WERI-Rb-1 (cell line): ENCODE data around the gene MPV17L2.

Source experiments
- DNase-seq: peaks from one replicate; pipeline ENCODE4 v3.0.0-alpha.2; 2020
- H3K27ac ChIP-seq: fragments of 250-450 bp; sonication (Bioruptor Pico); 2 replicates; pipeline ENCODE4 v1.5.1; 2020; ENCODE audit warnings: mild to moderate bottlenecking, moderate library complexity
- H3K27me3 ChIP-seq: fragments of 250-450 bp; sonication (Bioruptor Pico); 2 replicates; pipeline ENCODE4 v1.5.1; 2021; ENCODE audit warnings: mild to moderate bottlenecking, low read depth, moderate library complexity; ENCODE audit not compliant: insufficient read depth, severe bottlenecking
- H3K36me3 ChIP-seq: fragments of 250-450 bp; sonication (Bioruptor Pico); 2 replicates; pipeline ENCODE4 v1.5.1; 2020; ENCODE audit warnings: mild to moderate bottlenecking, moderate library complexity
- H3K4me3 ChIP-seq: 2 replicates; pipeline ENCODE4 v1.5.1; 2011; ENCODE audit warnings: low read depth, mild to moderate bottlenecking, control low read depth, low read length
- H3K9me3 ChIP-seq: fragments of 250-450 bp; sonication (Bioruptor Pico); 2 replicates; pipeline ENCODE4 v1.5.1; 2021; ENCODE audit warnings: mild to moderate bottlenecking, moderate library complexity; ENCODE audit not compliant: severe bottlenecking
- TF ChIP-seq, protein P1 (sequence below): IDR thresholded peaks from 2 replicates; pipeline ENCODE4 v1.5.1; 2011; ENCODE audit warnings: low read depth, mild to moderate bottlenecking, control low read depth, inconsistent platforms, low read length

The MPV17L2 gene

DNA sequence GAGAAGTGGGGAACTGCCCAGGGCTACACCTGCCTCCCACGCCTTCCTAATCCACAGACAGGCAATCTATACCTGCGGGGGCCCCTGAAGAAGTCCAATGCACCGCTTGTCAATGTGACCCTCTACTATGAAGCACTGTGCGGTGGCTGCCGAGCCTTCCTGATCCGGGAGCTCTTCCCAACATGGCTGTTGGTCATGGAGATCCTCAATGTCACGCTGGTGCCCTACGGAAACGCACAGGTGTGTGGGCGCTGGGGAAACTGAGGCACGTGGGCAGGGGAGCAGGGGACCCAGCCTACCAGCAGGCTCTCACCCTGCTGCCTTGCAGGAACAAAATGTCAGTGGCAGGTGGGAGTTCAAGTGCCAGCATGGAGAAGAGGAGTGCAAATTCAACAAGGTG is 18.0 kb upstream of the MPV17L2 start:
- H3K27me3 ChIP-seq = no peaks in the 10 kb centered on the region
- TF ChIP-seq, protein P1, sequence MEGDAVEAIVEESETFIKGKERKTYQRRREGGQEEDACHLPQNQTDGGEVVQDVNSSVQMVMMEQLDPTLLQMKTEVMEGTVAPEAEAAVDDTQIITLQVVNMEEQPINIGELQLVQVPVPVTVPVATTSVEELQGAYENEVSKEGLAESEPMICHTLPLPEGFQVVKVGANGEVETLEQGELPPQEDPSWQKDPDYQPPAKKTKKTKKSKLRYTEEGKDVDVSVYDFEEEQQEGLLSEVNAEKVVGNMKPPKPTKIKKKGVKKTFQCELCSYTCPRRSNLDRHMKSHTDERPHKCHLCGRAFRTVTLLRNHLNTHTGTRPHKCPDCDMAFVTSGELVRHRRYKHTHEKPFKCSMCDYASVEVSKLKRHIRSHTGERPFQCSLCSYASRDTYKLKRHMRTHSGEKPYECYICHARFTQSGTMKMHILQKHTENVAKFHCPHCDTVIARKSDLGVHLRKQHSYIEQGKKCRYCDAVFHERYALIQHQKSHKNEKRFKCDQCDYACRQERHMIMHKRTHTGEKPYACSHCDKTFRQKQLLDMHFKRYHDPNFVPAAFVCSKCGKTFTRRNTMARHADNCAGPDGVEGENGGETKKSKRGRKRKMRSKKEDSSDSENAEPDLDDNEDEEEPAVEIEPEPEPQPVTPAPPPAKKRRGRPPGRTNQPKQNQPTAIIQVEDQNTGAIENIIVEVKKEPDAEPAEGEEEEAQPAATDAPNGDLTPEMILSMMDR = no peak
- no peak overlapping the region for H3K27ac ChIP-seq
- H3K36me3 ChIP-seq = no peaks in the 10 kb centered on the region; the same call in none of the 2 replicates
- H3K9me3 ChIP-seq = no peaks in the 10 kb centered on the region
- DNase-seq = no peak
- no peak overlapping the region for H3K4me3 ChIP-seq

DNA sequence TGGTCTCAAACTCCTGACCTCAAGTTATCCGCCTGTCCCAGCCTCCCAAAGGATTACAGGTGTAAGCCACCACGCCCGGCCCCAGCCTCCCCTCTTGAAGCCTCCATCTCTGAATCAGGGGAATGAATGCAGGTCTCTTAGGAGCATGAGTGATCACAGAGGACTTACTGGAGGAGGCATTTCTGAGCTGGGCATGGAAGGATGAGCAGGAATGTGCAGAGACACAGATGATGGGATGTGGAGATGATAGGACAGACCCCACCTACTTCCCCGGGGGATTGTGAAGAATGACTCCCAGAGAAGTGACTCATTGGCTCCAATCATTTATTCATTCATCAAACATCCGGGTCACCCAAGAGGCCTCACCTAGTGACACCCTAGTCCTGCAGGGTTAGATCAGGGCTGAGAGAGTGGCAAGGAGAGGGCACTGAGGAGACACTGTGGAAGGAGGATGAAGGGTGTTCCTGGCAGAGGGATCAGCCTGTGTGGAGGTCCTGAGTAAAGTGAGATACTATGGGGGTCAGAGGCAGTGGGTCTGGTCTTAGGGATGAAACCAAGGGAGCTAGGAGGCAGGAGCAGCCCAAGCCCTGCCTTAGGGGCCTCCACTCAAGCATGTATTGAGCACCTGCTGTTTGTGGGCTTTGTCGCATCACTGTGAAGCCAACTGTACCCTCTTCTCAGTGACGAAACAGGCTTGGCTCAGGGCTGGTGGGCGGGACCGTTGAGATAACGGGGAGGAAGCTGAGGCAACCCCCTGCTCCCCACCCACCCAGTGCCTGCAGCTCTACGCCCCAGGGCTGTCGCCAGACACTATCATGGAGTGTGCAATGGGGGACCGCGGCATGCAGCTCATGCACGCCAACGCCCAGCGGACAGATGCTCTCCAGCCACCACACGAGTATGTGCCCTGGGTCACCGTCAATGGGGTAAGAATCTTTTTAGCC is 16.4 kb upstream of the MPV17L2 start:
- Histone ChIP-seq H3K9me3 (no peaks in the 10 kb centered on the region), H3K27ac (no peak overlapping the region), H3K27me3 (no peaks in the 10 kb centered on the region), H3K4me3 (no peak overlapping the region), H3K36me3 (no peaks in the 10 kb centered on the region)
- TF ChIP-seq, protein P1 = no peak
- DNase-seq = no peak

DNA sequence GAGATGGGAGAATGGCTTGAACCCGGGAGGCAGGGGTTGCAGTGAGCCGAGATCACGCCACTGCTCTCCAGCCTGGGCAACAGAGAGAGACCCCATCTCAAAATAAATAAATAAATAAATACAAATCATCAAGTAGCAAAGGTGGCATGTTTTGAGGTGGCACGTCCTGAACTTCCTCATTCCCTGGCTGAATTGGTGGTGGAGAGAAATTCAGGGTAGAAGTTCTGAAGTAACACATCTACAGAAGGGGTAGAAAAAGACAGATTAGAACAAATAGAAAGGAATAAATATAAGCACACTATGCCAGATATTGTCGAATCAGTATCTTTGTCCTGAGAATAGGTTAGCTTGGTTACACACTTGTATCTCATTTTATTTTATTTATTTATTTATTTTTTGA is 13.1 kb upstream of the MPV17L2 start:
- no peak overlapping the region for H3K27ac ChIP-seq
- no peak for DNase-seq
- no peaks in the 10 kb centered on the region for H3K9me3 ChIP-seq

DNA sequence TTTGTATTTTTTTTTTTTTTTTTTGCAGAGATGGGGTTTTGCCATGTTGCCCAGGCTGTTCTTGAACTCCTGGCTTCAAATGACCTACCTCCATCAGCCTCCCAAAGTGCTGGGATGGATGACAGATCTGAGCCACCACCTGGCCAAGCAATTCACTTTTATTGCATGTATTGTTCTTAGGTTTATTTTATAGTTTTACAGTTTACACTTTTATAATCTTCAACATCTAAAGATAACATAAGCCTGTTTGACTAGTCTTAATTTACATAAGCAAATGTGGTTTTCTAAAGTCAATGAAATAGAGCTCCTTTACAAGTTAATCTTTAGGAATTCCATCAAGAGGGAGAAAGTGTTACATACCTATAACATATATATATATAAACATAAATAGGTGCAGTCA is 9.5 kb upstream of the MPV17L2 start:
- TF ChIP-seq, protein P1 = no peak
- DNase-seq = no peak
- Histone ChIP-seq H3K36me3 (no peaks in the 10 kb centered on the region), H3K27me3 (no peaks in the 10 kb centered on the region), H3K4me3 (no peak overlapping the region), H3K27ac (no peak overlapping the region), H3K9me3 (no peaks in the 10 kb centered on the region)

More for the DNA sequence above, 13.1 kb upstream of the MPV17L2 start:
- TF ChIP-seq, protein P1 = no peak
- no peaks in the 10 kb centered on the region for H3K27me3 ChIP-seq
- no peaks in the 10 kb centered on the region for H3K36me3 ChIP-seq
- H3K4me3 ChIP-seq = no peak overlapping the region

DNA sequence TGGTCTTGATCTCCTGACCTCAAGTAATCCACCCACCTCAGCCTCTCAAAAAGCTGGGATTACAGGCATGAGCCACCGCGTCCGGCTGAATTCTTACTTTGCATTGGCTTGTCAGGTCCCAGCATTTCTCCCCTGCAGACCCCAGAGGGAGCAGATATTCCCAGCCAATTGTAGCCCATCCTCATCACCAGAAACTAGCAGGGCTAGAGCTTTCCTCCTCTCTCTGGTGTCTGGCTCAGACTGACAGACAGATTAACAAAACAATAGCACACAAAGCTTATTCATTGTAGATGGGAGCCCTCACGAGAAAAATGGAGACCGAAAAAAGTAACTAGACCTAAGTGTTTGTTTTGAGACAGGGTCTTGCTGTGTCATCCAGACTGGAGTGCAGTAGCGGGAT is 7.5 kb upstream of the MPV17L2 start:
- TF ChIP-seq, protein P1 = no peak
- Histone ChIP-seq H3K9me3 (no peaks in the 10 kb centered on the region), H3K4me3 (no peak overlapping the region), H3K36me3 (no peaks in the 10 kb centered on the region), H3K27ac (no peak overlapping the region), H3K27me3 (no peaks in the 10 kb centered on the region)
- DNase-seq = no peak
